Small intestine (tissue), 7 donors: ENCODE data around the gene ADH7. TPM values are rescaled to one million over a fixed set of nuclear protein-coding genes. Genes with fewer than 3 reads are reported as not detected.
"Not testable (repeated sequence)": the region's sequence is repeated elsewhere in the genome, so short reads cannot be mapped to it uniquely, and the experiment has no call there.

Experiments used
- DNase-seq, 2 donors: peaks; one replicate each; pipeline versions ENCODE4 v3.0.0 to v3.0.0-alpha.2; 2013
- FAIRE-seq: peaks from 2 replicates; lab custom pipeline; 2012; peaks lifted over from hg19 to GRCh38; lab: Jason Lieb, UNC
- H3K27ac ChIP-seq, 3 donors: one replicate each; pipeline ENCODE4 v1.5.1; 2013; ENCODE audit warnings: low read length in 2 of 3, mild to moderate bottlenecking in 2 of 3, control low read depth in 1 of 3, inconsistent platforms in 1 of 3, low read depth in 1 of 3, moderate library complexity in 1 of 3
- H3K27me3 ChIP-seq, 3 donors: one replicate each; pipeline ENCODE4 v1.6.1; 2013; ENCODE audit warnings: low read length in 3 of 3, inconsistent platforms in 1 of 3; ENCODE audit not compliant: control insufficient read depth in 3 of 3, insufficient read depth in 3 of 3
- H3K36me3 ChIP-seq, 3 donors: one replicate each; pipeline ENCODE4 v1.6.1; 2013; ENCODE audit warnings: low read length in 3 of 3, inconsistent platforms in 1 of 3, low read depth in 1 of 3, mild to moderate bottlenecking in 1 of 3, moderate library complexity in 1 of 3; ENCODE audit not compliant: control insufficient read depth in 3 of 3, insufficient read depth in 2 of 3
- H3K4me1 ChIP-seq, 3 donors: one replicate each; pipeline ENCODE4 v1.6.1; 2013; ENCODE audit warnings: low read length in 2 of 3, inconsistent platforms in 1 of 3, low read depth in 1 of 3, mild to moderate bottlenecking in 1 of 3, moderate library complexity in 1 of 3; ENCODE audit not compliant: control insufficient read depth in 3 of 3, insufficient read depth in 2 of 3
- H3K4me3 ChIP-seq, 3 donors: one replicate each; pipeline ENCODE4 v1.5.1; 2013; ENCODE audit warnings: low read length in 3 of 3, control low read depth in 1 of 3, inconsistent platforms in 1 of 3, low read depth in 1 of 3, mild to moderate bottlenecking in 1 of 3, moderate library complexity in 1 of 3
- H3K9me3 ChIP-seq, 2 donors: one replicate each; pipeline ENCODE4 v1.6.1; 2013; ENCODE audit warnings: low read depth in 1 of 2, low read length in 1 of 2; ENCODE audit not compliant: control insufficient read depth in 2 of 2, insufficient read depth in 1 of 2
- WGBS, 3 donors: extraction: QIAGEN DNeasy Blood & Tissue Kit; methylation state at CpG; one replicate each; pipeline ENCODE4 v1.1.7; 2013; 5-methylcytosine and 5-hydroxymethylcytosine counted together
- polyA plus RNA-seq, 4 donors: library from polyadenylated mRNA; stranded (reverse) in 3 of 4; unstranded in 1 of 4; fragments of 200-250 nt in 3 of 4; fragments of 120-200 nt in 1 of 4; gene quantifications; one replicate each; pipeline versions ENCODE4 v1.2.1 to v1.2.3, GENCODE V29; 2013
- donor health status: healthy with polysubstance abuse.
- donor health status: control.
- donor health status: control.
- donor health status: Bipolar disorder and iron deficiency.
- donor health status: healthy.

The ADH7 gene
- polyA plus RNA-seq, 4 donors, result 0.03 TPM; not detected in 3

DNA sequence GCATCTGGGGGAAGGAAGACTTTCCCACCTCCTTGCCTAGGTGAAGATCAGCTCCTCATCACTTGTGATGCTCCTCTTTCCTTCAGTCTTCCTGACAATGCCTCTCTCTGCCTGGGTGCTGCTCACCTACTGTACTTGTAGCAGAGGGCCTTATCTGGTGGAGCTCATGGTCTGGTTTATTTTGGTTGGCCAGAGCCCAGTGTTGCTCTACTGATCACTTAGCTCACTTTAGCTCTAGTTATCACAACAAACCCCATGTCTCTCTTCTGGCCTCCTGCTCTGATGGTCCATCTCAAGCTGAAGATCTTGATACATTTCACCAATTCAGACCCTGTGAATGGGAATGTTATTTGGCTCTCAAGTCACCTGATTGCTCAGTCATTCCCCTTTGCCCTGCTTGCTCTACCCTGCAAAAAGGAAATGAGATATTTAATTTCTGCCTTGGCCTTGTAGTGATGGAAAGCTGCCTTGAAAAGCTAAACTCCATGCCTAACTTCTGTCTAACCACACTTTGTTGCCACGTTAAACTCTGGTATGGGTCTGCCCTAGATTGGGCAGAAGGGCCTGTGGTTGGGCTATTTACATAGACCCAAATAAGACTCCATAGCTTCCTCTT is 52.3 kb downstream of the ADH7 start:
- H3K4me1 ChIP-seq, result peaks cover 0 to 6% (median 3%) of the 10 kb centered on the region in 3 donors
- DNase-seq, result no peak
- H3K9me3 ChIP-seq, result no peaks in the 10 kb centered on the region
- 25 to 52% (median 33%) methylated on average over 1 of the region's 1 CpG for WGBS, 3 donors
- H3K27ac ChIP-seq, result peak overlapping the region in 1 of 3 donors; percentile 80
- no peak for FAIRE-seq
- no peaks in the 10 kb centered on the region for H3K27me3 ChIP-seq
- no peak overlapping the region for H3K4me3 ChIP-seq
- H3K36me3 ChIP-seq, result no peaks in the 10 kb centered on the region

- no peaks in the 10 kb centered on the region for H3K9me3 ChIP-seq
- FAIRE-seq (no peak), DNase-seq (peak in 1 of 2 donors; percentile 38)
- no peaks in the 10 kb centered on the region for H3K36me3 ChIP-seq
- peaks cover 0 to 6% (median 3%) of the 10 kb centered on the region in 3 donors for H3K4me1 ChIP-seq
- WGBS, 3 donors, result 4 to 23% (median 8%) methylated on average over 1 of the region's 1 CpG
- H3K27ac ChIP-seq, result no peak overlapping the region
- H3K27me3 ChIP-seq, result no peaks in the 10 kb centered on the region
- no peak overlapping the region for H3K4me3 ChIP-seq
These were observed 53.5 kb downstream of the ADH7 start for GRCh38 chr4:99381588-99382175.

DNA sequence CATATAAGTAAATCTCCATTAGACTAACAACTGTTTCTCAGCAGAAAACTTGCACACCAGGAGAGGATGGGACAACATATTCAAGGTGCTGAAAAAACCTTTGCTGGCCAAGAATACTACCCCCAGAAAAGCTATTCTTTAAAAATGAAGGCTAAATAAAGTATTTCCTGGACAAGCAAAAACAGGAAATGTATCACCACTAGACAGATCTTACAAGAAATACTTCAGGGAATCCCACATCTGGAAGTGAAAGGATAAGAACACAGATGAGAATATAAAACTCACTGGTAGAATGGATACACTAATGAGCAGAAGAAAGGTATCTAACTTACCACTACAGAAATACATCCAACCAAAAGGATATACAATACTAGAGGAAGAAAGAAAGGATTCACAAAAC is 55.6 kb downstream of the ADH7 start:
- FAIRE-seq (no peak), DNase-seq (no peak)
- Histone ChIP-seq H3K27ac (no peak overlapping the region), H3K4me1 (peaks cover 0 to 6% (median 0%) of the 10 kb centered on the region in 3 donors), H3K36me3 (no peaks in the 10 kb centered on the region), H3K9me3 (peaks cover 0 to 6% of the 10 kb centered on the region in 2 donors), H3K4me3 (no peak overlapping the region), H3K27me3 (no peaks in the 10 kb centered on the region)

DNA sequence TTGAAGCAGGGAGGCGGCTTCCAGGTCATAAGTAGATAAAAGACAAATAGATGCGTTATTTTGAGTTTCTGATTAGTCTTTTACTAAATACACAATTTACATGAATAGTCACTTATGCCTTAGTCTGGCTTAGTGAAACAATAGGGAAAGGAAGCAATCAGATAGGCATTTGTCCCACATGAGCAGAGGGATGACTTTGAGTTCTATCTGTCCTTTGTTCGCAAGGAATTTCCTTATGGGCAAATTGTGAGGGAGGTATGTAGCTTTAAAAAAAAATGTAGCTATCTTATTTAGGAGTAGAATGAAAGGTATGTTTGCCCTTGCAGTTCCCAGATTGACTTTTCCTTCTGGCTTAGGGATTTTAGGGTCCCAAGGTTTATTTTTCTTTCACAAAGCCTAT is 56.3 kb downstream of the ADH7 start:
- H3K27ac ChIP-seq, result no peak overlapping the region
- no peak overlapping the region for H3K4me3 ChIP-seq
- no peaks in the 10 kb centered on the region for H3K27me3 ChIP-seq
- H3K9me3 ChIP-seq, result peaks cover 0 to 6% of the 10 kb centered on the region in 2 donors
- DNase-seq (no peak), FAIRE-seq (no peak)
- H3K4me1 ChIP-seq, result peaks cover 0 to 6% (median 0%) of the 10 kb centered on the region in 3 donors
- 92 to 98% (median 94%) methylated on average over 3 of the region's 3 CpGs for WGBS, 3 donors
- no peaks in the 10 kb centered on the region for H3K36me3 ChIP-seq

- not testable (repeated sequence) for H3K36me3 ChIP-seq, FAIRE-seq, H3K27ac ChIP-seq, H3K27me3 ChIP-seq, H3K4me3 ChIP-seq, H3K4me1 ChIP-seq
- peaks cover 0 to 12% of the 10 kb centered on the region in 2 donors for H3K9me3 ChIP-seq
- peak; percentile 26 to 33 for DNase-seq
- 32 to 69% (median 49%) methylated on average over 5 to 6 of the region's 6 CpGs for WGBS, 3 donors
These were observed 57.8 kb downstream of the ADH7 start for GRCh38 chr4:99377341-99377740.

DNA sequence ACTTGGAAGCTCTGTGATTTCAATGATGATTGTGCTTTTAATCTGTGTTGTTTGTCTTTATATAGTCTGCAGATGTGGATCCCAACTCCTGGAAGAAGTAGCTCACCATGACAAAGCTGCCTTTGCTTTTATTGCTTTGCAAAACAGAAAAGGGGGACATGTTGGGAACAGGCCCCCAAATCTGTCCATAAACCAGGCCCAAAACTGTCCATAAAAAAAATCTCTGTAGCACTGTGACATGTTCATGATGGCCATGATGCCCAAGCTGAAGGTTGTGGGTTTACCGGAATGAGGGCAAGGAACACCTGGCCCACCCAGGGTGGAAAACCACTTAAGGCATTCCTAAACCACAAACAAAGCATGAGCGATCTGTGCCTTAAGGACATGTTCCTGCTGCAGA is 62.7 kb downstream of the ADH7 start:
- not testable (repeated sequence) for H3K27me3 ChIP-seq, H3K4me1 ChIP-seq, H3K36me3 ChIP-seq, FAIRE-seq, H3K27ac ChIP-seq, H3K4me3 ChIP-seq, DNase-seq
- peaks cover 0 to 18% of the 10 kb centered on the region in 2 donors for H3K9me3 ChIP-seq
- 89 to 95% (median 94%) methylated on average over 2 of the region's 2 CpGs for WGBS, 3 donors

DNA sequence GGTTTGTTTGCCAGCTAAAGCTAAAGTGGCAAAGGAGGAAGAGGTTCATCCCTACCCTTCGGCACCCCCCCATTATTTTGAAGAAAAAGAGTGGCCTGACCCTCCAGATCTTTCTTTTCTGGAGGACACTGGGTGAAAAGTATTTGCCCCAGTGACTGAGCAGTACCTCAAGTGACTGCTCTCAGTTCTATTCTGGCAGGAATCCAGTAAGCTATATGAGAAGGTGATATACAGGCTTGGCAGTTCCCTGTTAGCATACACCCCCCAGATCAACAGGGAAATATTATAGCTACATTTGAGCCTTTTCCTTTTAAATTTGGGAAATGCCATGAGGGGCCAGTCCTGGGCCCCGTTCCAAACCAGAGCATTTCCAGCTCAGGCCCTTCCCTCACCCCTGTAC is 67.3 kb downstream of the ADH7 start:
- H3K9me3 ChIP-seq, result peaks cover 0 to 15% of the 10 kb centered on the region in 2 donors
- FAIRE-seq, H3K4me3 ChIP-seq, H3K4me1 ChIP-seq, H3K27me3 ChIP-seq, H3K36me3 ChIP-seq, H3K27ac ChIP-seq, DNase-seq: not testable (repeated sequence)
- WGBS, 3 donors, result 55 to 80% (median 78%) methylated on average over 2 of the region's 2 CpGs

DNA sequence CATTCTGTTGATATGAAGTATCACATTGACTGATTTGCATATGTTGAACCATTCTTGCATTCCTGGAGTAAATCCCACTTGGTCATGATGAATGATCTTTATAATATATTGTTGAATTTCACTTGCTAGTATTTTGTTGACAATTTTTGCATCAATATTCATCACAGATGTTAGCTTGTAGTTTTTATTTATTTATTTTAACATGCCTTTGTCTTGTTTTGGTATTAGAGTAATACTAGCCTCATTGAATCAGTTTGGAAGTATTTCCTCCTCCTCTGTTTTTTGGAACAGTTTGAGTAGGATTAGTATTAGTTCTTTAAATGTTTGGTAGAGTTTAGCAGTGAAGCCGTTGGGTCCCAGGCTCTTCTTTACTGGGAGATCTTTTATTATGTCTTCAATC is 68.7 kb downstream of the ADH7 start:
- no peaks in the 10 kb centered on the region for H3K36me3 ChIP-seq
- H3K27ac ChIP-seq, result no peak overlapping the region
- no peaks in the 10 kb centered on the region for H3K4me1 ChIP-seq
- FAIRE-seq, result peak; percentile 76
- no peaks in the 10 kb centered on the region for H3K27me3 ChIP-seq
- WGBS, 3 donors, result 30 to 77% (median 41%) methylated on average over 1 of the region's 1 CpG
- H3K9me3 ChIP-seq, result peaks cover 0 to 6% of the 10 kb centered on the region in 2 donors
- DNase-seq, result no peak
- no peak overlapping the region for H3K4me3 ChIP-seq
